HepG2 (cell line): ENCODE results near the gene UHMK1. TPM values are rescaled to one million over a fixed set of nuclear protein-coding genes. Genes with fewer than 3 reads are reported as not detected.

Source experiments
- BORCS8-MEF2B ChIP-seq: sonication (generic); formaldehyde crosslinking; IDR thresholded peaks from 2 replicates; pipeline ENCODE4 v1.8.0; 2022; ENCODE audit warnings: mild to moderate bottlenecking, missing genetic modification reagents
- FOXA1 ChIP-seq, 2 experiments: fragments of 450-650 bp in 1 of 2; sonication (generic) in 1 of 2; formaldehyde crosslinking in 1 of 2; IDR thresholded peaks; 2 replicates each; pipeline versions ENCODE4 v1.4.0 to v1.6.1; 2016 to 2020; ENCODE audit warnings: missing genetic modification reagents in 1 of 2
- GABPB1 ChIP-seq: IDR thresholded peaks from 2 replicates; pipeline ENCODE4 v1.6.1; 2016; ENCODE audit warnings: mild to moderate bottlenecking, missing genetic modification reagents, moderate library complexity, missing compliant biosample characterization
- GTF3A ChIP-seq: sonication (generic); formaldehyde crosslinking; conservative IDR thresholded peaks from 2 replicates; pipeline ENCODE4 v1.4.0; 2020; ENCODE audit warnings: mild to moderate bottlenecking, missing genetic modification reagents
- HNF4G ChIP-seq, 2 experiments: sonication (generic) in 1 of 2; formaldehyde crosslinking in 1 of 2; IDR thresholded peaks; 2 replicates each; pipeline versions ENCODE4 v1.4.0 to v1.6.1; 2011 to 2020; ENCODE audit warnings: borderline replicate concordance in 2 of 2, low read depth in 2 of 2, mild to moderate bottlenecking in 2 of 2, low read length in 1 of 2, missing genetic modification reagents in 1 of 2, moderate library complexity in 1 of 2
- KDM5B ChIP-seq: sonication (generic); formaldehyde crosslinking; IDR thresholded peaks from 2 replicates; pipeline ENCODE4 v1.4.0; 2020; ENCODE audit warnings: missing genetic modification reagents, mild to moderate bottlenecking, borderline replicate concordance
- KLF11 ChIP-seq: IDR thresholded peaks from 2 replicates; pipeline ENCODE4 v1.6.1; 2016; ENCODE audit warnings: missing compliant biosample characterization
- MED1 ChIP-seq: sonication (generic); formaldehyde crosslinking; IDR thresholded peaks from 2 replicates; pipeline ENCODE4 v1.4.0; 2020; ENCODE audit warnings: missing genetic modification reagents
- MTA3 ChIP-seq: sonication (generic); formaldehyde crosslinking; IDR thresholded peaks from 2 replicates; pipeline ENCODE4 v1.4.0; 2020; ENCODE audit warnings: missing genetic modification reagents
- NCOR1 ChIP-seq: fragments of 200-600 bp; sonication (generic); IDR thresholded peaks from 2 replicates; pipeline ENCODE4 v1.7.0; 2017; ENCODE audit warnings: antibody characterized with exemption, low read length, borderline replicate concordance
- NFIB ChIP-seq: sonication (generic); formaldehyde crosslinking; IDR thresholded peaks from 2 replicates; pipeline ENCODE4 v1.9.0; 2021; ENCODE audit warnings: missing genetic modification reagents, mild to moderate bottlenecking, borderline replicate concordance
- RBFOX2 ChIP-seq: fragments of 200-400 bp; formaldehyde crosslinking; IDR thresholded peaks from 2 replicates; pipeline ENCODE4 v1.6.1; 2017; ENCODE audit warnings: low read depth, mild to moderate bottlenecking, low read length
- RXRA ChIP-seq: sonication (generic); formaldehyde crosslinking; IDR thresholded peaks from 2 replicates; pipeline ENCODE4 v1.5.1; 2020; ENCODE audit warnings: missing genetic modification reagents
- TFAP4 ChIP-seq: sonication (generic); IDR thresholded peaks from 2 replicates; pipeline ENCODE4 v1.6.1; 2016; ENCODE audit warnings: low read depth, borderline replicate concordance
- XBP1 ChIP-seq: sonication (generic); formaldehyde crosslinking; IDR thresholded peaks from 2 replicates; pipeline ENCODE4 v1.5.0; 2020; ENCODE audit warnings: missing genetic modification reagents
- ZFP91 ChIP-seq: sonication (generic); formaldehyde crosslinking; IDR thresholded peaks from 2 replicates; pipeline ENCODE4 v1.9.0; 2022; ENCODE audit warnings: missing genetic modification reagents, mild to moderate bottlenecking, borderline replicate concordance
- ZMYM3 ChIP-seq: sonication (generic); formaldehyde crosslinking; IDR thresholded peaks from 2 replicates; pipeline ENCODE4 v1.5.1; 2020; ENCODE audit warnings: mild to moderate bottlenecking, missing genetic modification reagents
- ZNF124 ChIP-seq: sonication (generic); formaldehyde crosslinking; IDR thresholded peaks from 2 replicates; pipeline ENCODE4 v1.4.0; 2020; ENCODE audit warnings: missing genetic modification reagents
- ZNF251 ChIP-seq: sonication (generic); formaldehyde crosslinking; IDR thresholded peaks from 2 replicates; pipeline ENCODE4 v1.9.0; 2021; ENCODE audit warnings: mild to moderate bottlenecking, missing genetic modification reagents
- ZNF331 ChIP-seq: sonication (generic); formaldehyde crosslinking; IDR thresholded peaks from 2 replicates; pipeline ENCODE4 v1.4.0; 2020; ENCODE audit warnings: missing genetic modification reagents
- ZNF605 ChIP-seq: sonication (generic); formaldehyde crosslinking; IDR thresholded peaks from 2 replicates; pipeline ENCODE4 v1.8.0; 2022; ENCODE audit warnings: mild to moderate bottlenecking, missing genetic modification reagents
- ZNF747 ChIP-seq: sonication (generic); formaldehyde crosslinking; IDR thresholded peaks from 2 replicates; pipeline ENCODE4 v1.8.1; 2023; ENCODE audit warnings: missing genetic modification reagents, mild to moderate bottlenecking, borderline replicate concordance
- polyA plus RNA-seq, 8 experiments: library from polyadenylated mRNA; depleted of rRNA in 3 of 8; stranded (reverse) in 7 of 8; unstranded in 1 of 8; fragments of >200 nt; fragmentation: Illumina TruSeq in 4 of 8; extraction: Trizol in 4 of 8; gene quantifications; 2 replicates each; pipeline versions ENCODE4 v1.2.1 to v1.2.3, GENCODE V29; 2011 to 2016; ENCODE audit warnings: low read depth in 4 of 8, missing spikeins in 1 of 8, mixed read lengths in 1 of 8; ENCODE audit not compliant: insufficient read depth in 1 of 8
- total RNA-seq, 5 experiments: library from RNA; depleted of rRNA; stranded (reverse); fragments of >200 nt; fragmentation: Illumina TruSeq; extraction: Trizol; gene quantifications; 2 replicates each; pipeline ENCODE4 v1.2.3, GENCODE V29; 2016; ENCODE audit warnings: low read depth in 1 of 5
- TF ChIP-seq, protein P1 (sequence below): sonication (generic); formaldehyde crosslinking; IDR thresholded peaks from 2 replicates; pipeline ENCODE4 v1.5.0; 2020; ENCODE audit warnings: mild to moderate bottlenecking, missing genetic modification reagents
- TF ChIP-seq, protein P2 (sequence below): sonication (generic); formaldehyde crosslinking; IDR thresholded peaks from 2 replicates; pipeline ENCODE4 v1.4.0; 2020; ENCODE audit warnings: mild to moderate bottlenecking, missing genetic modification reagents

Gene UHMK1
- total and polyA plus RNA-seq, 2 of the 13 experiments (the other 11 are each of a cell fraction or from before 2014, with no cell fraction given) = 12.9 to 20.0 TPM

DNA sequence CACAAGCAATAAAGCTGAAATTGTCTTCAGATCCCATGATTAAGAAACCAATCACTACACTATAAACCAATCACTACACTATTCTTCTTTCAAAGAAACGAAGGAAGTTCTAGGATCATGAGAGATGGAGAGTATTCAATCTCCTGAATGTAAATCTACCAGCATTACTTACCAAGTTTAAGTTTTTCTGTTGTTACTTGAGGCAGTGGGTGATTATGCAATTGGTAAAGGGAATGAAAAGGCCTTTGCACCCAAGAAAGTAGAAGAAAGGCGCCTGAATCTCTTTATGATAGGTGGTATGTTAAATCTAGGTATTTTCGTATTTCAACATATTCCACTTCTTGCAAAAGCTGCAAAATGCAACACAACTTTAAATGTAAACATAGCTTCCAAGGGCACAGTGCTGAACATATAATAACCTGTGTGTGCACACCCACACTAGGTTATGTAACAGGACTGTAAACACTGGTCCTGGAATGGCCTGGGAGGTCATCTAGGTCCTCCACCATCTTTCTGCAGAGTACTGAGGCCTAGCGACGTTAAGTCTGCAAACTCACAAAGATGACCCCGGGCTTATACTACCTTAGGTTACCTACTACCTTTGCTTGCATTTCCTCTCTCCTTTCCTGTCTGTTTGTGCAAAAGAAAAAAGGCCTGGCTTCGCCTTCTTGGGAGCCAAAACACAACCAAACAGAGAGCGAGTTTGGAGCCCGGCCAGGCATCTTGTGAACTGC lies 62.9 kb downstream of the UHMK1 start (continued):
- TF ChIP-seq TFAP4 (no peak), ZNF124 (peak; percentile 50; the same call in 1 of the 2 replicates), XBP1 (CRISPR knock-in tag) (no peak), ZNF251 (CRISPR knock-in tag) (no peak), ZNF747 (peak; percentile 68; the same call in 1 of the 2 replicates), ZNF331 (CRISPR knock-in tag) (peak; percentile 86), BORCS8-MEF2B (CRISPR knock-in tag) (no peak), KLF11 (CRISPR knock-in tag) (peak; percentile 75; the same call in 1 of the 2 replicates), MED1 (CRISPR knock-in tag) (peak; percentile 85), MTA3 (CRISPR knock-in tag) (no peak), RXRA (CRISPR knock-in tag) (peak; percentile 76; the same call in 1 of the 2 replicates), GABPB1 (CRISPR knock-in tag) (no peak; the same call in 1 of the 2 replicates), ZFP91 (peak; percentile 2; the same call in 1 of the 2 replicates), KDM5B (no peak), HNF4G (IDR thresholded peaks at IDR 0.05; ENCODE audit: borderline replicate concordance, low read depth, low read length) (peak; percentile 50; the same call in 1 of the 2 replicates), HNF4G (CRISPR knock-in tag; IDR thresholded peaks at IDR 0.05; ENCODE audit: borderline replicate concordance, low read depth) (peak; percentile 38; the same call in 1 of the 2 replicates), GTF3A (CRISPR knock-in tag) (no peak), NFIB (CRISPR knock-in tag) (no peak), FOXA1 (IDR thresholded peaks at IDR 0.05) (peak; percentile 77), FOXA1 (CRISPR knock-in tag; IDR thresholded peaks at IDR 0.05) (peak; percentile 97), ZMYM3 (CRISPR knock-in tag) (no peak), ZNF605 (CRISPR knock-in tag) (no peak), NCOR1 (peak; percentile 75; the same call in 1 of the 2 replicates), RBFOX2 (no peak)
- TF ChIP-seq, protein P1, sequence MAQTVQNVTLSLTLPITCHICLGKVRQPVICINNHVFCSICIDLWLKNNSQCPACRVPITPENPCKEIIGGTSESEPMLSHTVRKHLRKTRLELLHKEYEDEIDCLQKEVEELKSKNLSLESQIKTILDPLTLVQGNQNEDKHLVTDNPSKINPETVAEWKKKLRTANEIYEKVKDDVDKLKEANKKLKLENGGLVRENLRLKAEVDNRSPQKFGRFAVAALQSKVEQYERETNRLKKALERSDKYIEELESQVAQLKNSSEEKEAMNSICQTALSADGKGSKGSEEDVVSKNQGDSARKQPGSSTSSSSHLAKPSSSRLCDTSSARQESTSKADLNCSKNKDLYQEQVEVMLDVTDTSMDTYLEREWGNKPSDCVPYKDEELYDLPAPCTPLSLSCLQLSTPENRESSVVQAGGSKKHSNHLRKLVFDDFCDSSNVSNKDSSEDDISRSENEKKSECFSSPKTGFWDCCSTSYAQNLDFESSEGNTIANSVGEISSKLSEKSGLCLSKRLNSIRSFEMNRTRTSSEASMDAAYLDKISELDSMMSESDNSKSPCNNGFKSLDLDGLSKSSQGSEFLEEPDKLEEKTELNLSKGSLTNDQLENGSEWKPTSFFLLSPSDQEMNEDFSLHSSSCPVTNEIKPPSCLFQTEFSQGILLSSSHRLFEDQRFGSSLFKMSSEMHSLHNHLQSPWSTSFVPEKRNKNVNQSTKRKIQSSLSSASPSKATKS (CRISPR knock-in tag) = no peak
- TF ChIP-seq, protein P2, sequence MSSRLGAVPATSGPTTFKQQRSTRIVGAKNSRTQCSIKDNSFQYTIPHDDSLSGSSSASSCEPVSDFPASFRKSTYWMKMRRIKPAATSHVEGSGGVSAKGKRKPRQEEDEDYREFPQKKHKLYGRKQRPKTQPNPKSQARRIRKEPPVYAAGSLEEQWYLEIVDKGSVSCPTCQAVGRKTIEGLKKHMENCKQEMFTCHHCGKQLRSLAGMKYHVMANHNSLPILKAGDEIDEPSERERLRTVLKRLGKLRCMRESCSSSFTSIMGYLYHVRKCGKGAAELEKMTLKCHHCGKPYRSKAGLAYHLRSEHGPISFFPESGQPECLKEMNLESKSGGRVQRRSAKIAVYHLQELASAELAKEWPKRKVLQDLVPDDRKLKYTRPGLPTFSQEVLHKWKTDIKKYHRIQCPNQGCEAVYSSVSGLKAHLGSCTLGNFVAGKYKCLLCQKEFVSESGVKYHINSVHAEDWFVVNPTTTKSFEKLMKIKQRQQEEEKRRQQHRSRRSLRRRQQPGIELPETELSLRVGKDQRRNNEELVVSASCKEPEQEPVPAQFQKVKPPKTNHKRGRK (CRISPR knock-in tag) = no peak
